T-helper 17 cell (primary cell): Measurements from ENCODE around the gene GLI2. TPM values are rescaled to one million over a fixed set of nuclear protein-coding genes. Genes with fewer than 3 reads are reported as not detected.
A peak's percentile ranks its signal among the peaks of the same experiment; 100 is the strongest.

ENCODE experiments used
- ATAC-seq: fragments of 150-1000 bp; cut with Tn5 transposase; 2 replicates; pipeline ENCODE4 v1.10.0; 2021; ENCODE audit warnings: mild to moderate bottlenecking, moderate library complexity
- DNase-seq, 3 donors: peaks; one replicate each; pipeline versions ENCODE4 v3.0.0 to v3.0.0-alpha.2; 2020 to 2021
- H3K9me3 ChIP-seq: one replicate; pipeline ENCODE4 v1.7.0; 2013; ENCODE audit warnings: low read length, mild to moderate bottlenecking; ENCODE audit not compliant: control insufficient read depth, poor library complexity, severe bottlenecking
- H3K27ac Mint-ChIP-seq: one replicate; pipeline ENCODE4 v1.8.0; 2022; ENCODE audit warnings: mild to moderate bottlenecking, moderate library complexity, mixed read lengths
- H3K27me3 Mint-ChIP-seq: one replicate; pipeline ENCODE4 v1.8.0; 2022; ENCODE audit warnings: mixed read lengths
- H3K36me3 Mint-ChIP-seq: one replicate; pipeline ENCODE4 v1.8.0; 2022; ENCODE audit warnings: low read depth, mixed read lengths
- H3K4me1 Mint-ChIP-seq: one replicate; pipeline ENCODE4 v1.8.0; 2022; ENCODE audit warnings: mild to moderate bottlenecking, mixed read lengths
- H3K4me3 Mint-ChIP-seq: one replicate; pipeline ENCODE4 v1.8.0; 2022; ENCODE audit warnings: mild to moderate bottlenecking, moderate library complexity, mixed read lengths
- total RNA-seq, 4 donors: library from RNA in 2 of 4; stranded (reverse) in 2 of 4; gene quantifications; one replicate each; pipeline ENCODE4 v1.2.3 and lab custom pipeline; 2022 to 2026

The GLI2 gene
- total RNA-seq, 2 donors from 2014 or later, result not detected

DNA sequence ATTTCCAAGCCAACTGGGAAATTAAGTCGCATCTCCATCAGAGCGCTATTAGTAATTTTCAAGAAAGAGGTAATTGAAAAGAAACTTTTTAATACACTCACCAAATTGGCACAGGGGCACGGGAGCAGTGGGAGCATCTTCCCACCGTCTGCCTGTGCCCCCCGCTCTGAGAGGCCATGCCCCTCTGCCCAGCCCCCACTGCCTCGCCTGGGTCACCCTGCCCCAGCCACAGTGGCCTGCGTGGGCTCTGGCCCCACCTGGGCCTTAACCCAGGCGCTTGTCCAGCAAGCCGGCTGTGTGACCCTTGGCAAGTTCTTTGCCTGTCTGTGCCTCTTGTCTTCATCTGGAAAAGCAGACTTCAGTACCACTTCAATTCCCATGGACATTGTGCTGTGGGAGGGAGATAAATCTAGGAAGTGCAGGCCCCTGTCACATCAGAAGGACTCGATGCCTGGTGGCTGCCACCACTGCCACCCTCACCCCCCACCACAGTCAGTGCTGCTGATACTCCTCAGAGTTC, 31.9 kb downstream of the GLI2 start:
- no peak overlapping the region for H3K4me3 Mint-ChIP-seq
- H3K4me1 Mint-ChIP-seq, result peaks cover 3% of the 10 kb centered on the region
- no peaks in the 10 kb centered on the region for H3K9me3 ChIP-seq
- H3K36me3 Mint-ChIP-seq, result no peaks in the 10 kb centered on the region
- DNase-seq (no peak), ATAC-seq (no peak)
- peaks cover 13% of the 10 kb centered on the region for H3K27me3 Mint-ChIP-seq
- H3K27ac Mint-ChIP-seq, result peak overlapping the region; percentile 34

DNA sequence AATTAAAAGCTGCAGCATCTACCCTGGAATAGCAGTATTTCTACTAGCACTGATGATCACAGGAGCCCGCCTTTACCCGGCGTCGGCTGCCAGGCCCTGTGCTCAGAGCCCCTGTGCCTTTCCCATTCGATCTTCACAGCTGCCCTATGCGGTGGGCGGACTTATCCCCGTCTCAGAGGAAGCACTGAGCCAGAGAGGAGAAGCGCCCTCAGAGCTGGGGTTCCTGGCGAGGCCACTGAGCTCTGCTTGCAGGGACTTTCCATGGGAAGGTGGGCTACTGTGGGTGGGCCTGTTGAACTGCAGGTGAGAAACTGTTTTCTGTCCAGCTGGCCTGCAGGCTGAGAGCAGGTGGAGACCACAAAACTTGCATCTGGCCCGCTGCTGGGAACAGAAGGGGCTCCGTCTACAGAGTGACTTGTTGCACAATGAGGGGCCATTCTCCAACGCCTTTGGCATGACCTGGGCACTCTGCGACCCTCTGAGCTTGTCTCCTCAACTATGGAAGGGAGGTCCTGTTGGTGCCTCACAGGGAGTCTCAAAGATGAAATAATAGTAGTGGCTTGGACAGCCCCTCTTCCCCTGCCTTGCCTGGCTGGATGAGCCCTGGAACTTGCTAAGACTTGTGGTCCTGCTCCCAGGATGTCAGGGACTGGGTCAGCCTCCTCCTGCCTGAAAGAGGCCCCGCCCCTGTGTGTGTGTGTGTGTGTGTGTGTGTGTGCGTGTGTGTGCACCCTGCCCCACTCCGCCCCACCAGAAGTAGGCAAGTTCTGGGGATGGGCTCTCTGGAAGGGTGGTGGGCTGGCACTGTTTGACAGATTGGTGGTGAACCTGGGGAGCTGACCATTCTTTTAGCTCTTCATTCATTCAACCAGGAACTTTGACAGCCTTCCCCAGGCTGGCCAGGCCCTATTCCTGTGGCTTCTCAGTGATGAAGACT, 32.7 kb downstream of the GLI2 start:
- peaks cover 8% of the 10 kb centered on the region for H3K27me3 Mint-ChIP-seq
- peak overlapping the region; percentile 34 for H3K27ac Mint-ChIP-seq
- no peak for DNase-seq

DNA sequence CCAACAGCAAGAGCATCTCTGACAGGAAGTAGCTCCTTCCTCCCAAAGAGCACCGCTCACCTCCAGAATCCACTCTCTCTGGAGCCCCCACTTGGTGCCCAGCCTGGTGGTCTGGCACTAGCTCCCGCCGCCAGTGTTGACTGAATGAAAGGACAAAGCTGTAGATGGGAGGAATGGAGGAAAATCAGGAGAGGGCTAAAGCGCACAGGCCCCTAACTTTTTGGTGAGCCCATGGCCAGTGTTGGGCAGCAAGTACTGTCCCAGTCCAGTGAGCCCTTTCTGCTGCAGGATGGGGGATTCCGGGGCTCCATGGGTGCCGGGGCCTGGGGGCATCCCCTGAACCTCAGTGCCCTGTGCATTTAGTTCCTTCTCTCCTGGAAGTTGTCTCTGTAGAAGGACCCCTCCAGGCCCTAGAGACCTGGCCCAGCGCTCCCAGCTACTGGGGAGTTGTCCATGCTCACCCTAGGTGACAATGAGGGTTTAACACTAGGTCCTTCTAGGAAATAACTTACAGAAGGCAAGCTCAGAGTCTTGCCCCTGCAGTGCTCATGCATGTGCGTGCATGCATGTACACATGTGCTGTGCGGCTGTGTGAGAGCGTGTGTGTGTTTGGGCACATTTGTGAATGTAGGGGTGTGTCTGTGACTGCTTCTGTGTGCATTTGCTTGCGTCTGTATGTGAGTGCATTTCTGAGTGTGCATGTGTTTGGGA, 33.6 kb downstream of the GLI2 start:
- no peak for DNase-seq
- peaks cover 2% of the 10 kb centered on the region for H3K4me1 Mint-ChIP-seq
- H3K27me3 Mint-ChIP-seq, result peaks cover 8% of the 10 kb centered on the region
- no peaks in the 10 kb centered on the region for H3K36me3 Mint-ChIP-seq
- ATAC-seq, result no peak
- no peaks in the 10 kb centered on the region for H3K9me3 ChIP-seq
- no peak overlapping the region for H3K4me3 Mint-ChIP-seq
- no peak overlapping the region for H3K27ac Mint-ChIP-seq

More for the DNA sequence above, 32.7 kb downstream of the GLI2 start:
- ATAC-seq, result no peak
- H3K9me3 ChIP-seq, result no peaks in the 10 kb centered on the region
- Mint-ChIP-seq H3K4me3 (no peak overlapping the region), H3K36me3 (no peaks in the 10 kb centered on the region), H3K4me1 (peaks cover 2% of the 10 kb centered on the region)

DNA sequence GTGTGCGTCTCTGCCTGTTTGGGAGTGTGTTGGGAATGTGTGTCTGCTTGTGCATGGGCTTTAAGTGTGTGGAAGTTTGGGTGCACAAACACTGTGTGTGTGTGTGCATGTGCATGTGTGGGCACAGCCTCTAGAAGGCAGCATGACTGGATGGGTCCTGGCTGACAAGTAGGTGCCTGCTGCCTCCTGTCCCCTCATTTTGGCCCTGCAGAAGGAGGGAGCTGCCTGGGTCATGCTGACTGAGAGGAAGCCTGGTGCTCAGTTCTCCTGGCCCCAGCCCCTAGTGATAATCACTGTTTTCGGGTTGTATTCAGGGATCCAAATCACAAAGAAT, 34.1 kb downstream of the GLI2 start:
- ATAC-seq (no peak), DNase-seq (no peak)
- no peaks in the 10 kb centered on the region for H3K9me3 ChIP-seq
- Mint-ChIP-seq H3K4me1 (peaks cover 2% of the 10 kb centered on the region), H3K27me3 (peaks cover 9% of the 10 kb centered on the region), H3K27ac (no peak overlapping the region), H3K4me3 (no peak overlapping the region), H3K36me3 (no peaks in the 10 kb centered on the region)

- DNase-seq, result no peak
- Mint-ChIP-seq H3K4me3 (no peak overlapping the region), H3K4me1 (peaks cover 2% of the 10 kb centered on the region)
Observed at GRCh38 chr2:120770176-120770575, 34.5 kb downstream of the GLI2 start.

DNA sequence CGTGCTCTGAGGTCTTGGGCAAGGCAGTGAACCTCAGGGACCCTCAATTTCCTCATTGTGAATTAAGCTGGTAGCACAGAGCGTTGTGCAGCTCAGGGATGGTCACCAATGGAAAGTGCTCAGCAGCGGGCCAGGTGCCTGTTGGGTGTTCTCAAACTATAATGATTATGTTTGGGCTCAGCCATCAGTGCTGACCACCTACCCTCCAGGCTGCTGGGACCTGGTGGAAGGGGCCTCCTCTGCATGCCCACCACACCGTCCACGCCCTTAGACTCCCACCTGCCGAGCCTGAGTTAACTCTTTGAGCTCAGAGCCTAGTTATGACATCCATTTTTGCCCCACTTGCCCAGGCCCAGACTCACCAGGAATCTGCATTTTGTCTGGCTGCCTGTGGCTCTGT, 35.0 kb downstream of the GLI2 start:
- Mint-ChIP-seq H3K4me3 (no peak overlapping the region), H3K27me3 (peaks cover 17% of the 10 kb centered on the region), H3K4me1 (peaks cover 2% of the 10 kb centered on the region), H3K27ac (no peak overlapping the region), H3K36me3 (no peaks in the 10 kb centered on the region)
- H3K9me3 ChIP-seq, result no peaks in the 10 kb centered on the region
- ATAC-seq (no peak), DNase-seq (no peak)

More at GRCh38 chr2:120770176-120770575, 34.5 kb downstream of the GLI2 start:
- no peak overlapping the region for H3K27ac Mint-ChIP-seq
- no peak for ATAC-seq
- H3K9me3 ChIP-seq, result no peaks in the 10 kb centered on the region
- no peaks in the 10 kb centered on the region for H3K36me3 Mint-ChIP-seq
- peaks cover 12% of the 10 kb centered on the region for H3K27me3 Mint-ChIP-seq

GRCh38 chr2:120771111-120771780, 35.6 kb downstream of the GLI2 start:
- Mint-ChIP-seq H3K4me3 (no peak overlapping the region), H3K4me1 (peaks cover 2% of the 10 kb centered on the region)

DNA sequence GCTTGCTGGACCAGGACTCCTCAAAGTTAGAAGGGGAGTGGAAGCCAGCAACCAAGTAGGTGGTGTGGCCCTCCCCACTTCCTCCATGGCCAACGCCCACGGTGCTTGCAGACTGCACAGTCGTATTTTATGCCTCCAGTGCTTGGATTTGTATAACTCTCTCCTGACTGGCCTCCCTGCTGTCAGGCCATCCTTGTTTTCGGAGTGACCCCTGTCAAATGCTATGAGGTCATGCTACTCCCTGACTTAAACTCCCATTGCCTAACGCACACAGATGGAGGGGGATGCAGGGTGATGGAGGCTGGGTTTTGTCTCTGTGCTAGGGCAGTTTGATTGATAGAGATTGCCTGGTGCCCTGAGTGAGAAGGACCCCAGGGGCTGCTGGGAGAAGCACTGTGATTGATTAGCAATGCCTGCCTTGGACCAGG, 36.1 kb downstream of the GLI2 start:
- Mint-ChIP-seq H3K4me1 (peaks cover 2% of the 10 kb centered on the region), H3K36me3 (no peaks in the 10 kb centered on the region), H3K27ac (no peak overlapping the region), H3K4me3 (no peak overlapping the region), H3K27me3 (peaks cover 19% of the 10 kb centered on the region)
- no peak for ATAC-seq
- DNase-seq, result no peak
- no peaks in the 10 kb centered on the region for H3K9me3 ChIP-seq

More at GRCh38 chr2:120771111-120771780, 35.6 kb downstream of the GLI2 start:
- Mint-ChIP-seq H3K27ac (no peak overlapping the region), H3K27me3 (peaks cover 19% of the 10 kb centered on the region), H3K36me3 (no peaks in the 10 kb centered on the region)
- no peak for DNase-seq
- no peak for ATAC-seq
- H3K9me3 ChIP-seq, result no peaks in the 10 kb centered on the region

GRCh38 chr2:120772261-120772660, 36.6 kb downstream of the GLI2 start:
- ATAC-seq, result no peak
- no peak for DNase-seq
- peaks cover 2% of the 10 kb centered on the region for H3K4me1 Mint-ChIP-seq
- no peak overlapping the region for H3K4me3 Mint-ChIP-seq
- H3K36me3 Mint-ChIP-seq, result no peaks in the 10 kb centered on the region
- no peaks in the 10 kb centered on the region for H3K9me3 ChIP-seq
- H3K27me3 Mint-ChIP-seq, result peaks cover 19% of the 10 kb centered on the region
- H3K27ac Mint-ChIP-seq, result no peak overlapping the region

DNA sequence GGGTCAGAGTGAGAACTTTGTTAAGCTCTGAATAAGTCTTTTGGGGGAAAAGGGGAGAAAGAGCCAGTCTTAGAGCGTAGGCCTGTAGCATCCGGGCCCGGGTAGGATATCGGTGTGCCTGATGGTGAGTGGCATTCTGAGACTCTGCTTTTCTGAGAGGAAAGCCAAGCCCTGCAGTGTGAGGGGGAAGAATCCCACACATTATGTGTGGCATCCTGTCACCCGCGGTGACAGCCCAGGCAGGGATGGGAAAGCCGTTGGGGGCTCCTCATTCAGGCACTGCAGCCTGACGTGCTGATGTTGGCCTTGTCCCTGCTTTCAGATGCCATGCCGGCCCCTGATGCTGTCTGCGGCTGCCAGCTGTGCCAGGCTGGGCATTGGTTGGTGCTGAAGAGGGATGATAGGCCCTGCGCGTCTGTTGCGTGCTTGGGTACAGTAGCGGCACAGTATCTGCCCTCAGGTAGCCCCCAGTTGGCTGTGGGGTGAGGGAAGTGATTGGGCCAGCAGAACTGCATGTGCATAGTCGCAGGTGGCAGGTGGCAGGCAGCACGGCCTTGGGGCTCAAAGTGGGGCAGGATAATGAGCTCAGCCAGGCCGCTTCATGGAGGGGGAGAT, 37.6 kb downstream of the GLI2 start:
- Mint-ChIP-seq H3K4me3 (no peak overlapping the region), H3K36me3 (no peaks in the 10 kb centered on the region), H3K27ac (no peak overlapping the region), H3K4me1 (peaks cover 2% of the 10 kb centered on the region), H3K27me3 (peaks cover 15% of the 10 kb centered on the region)
- H3K9me3 ChIP-seq, result no peaks in the 10 kb centered on the region
- DNase-seq (no peak), ATAC-seq (no peak)

DNA sequence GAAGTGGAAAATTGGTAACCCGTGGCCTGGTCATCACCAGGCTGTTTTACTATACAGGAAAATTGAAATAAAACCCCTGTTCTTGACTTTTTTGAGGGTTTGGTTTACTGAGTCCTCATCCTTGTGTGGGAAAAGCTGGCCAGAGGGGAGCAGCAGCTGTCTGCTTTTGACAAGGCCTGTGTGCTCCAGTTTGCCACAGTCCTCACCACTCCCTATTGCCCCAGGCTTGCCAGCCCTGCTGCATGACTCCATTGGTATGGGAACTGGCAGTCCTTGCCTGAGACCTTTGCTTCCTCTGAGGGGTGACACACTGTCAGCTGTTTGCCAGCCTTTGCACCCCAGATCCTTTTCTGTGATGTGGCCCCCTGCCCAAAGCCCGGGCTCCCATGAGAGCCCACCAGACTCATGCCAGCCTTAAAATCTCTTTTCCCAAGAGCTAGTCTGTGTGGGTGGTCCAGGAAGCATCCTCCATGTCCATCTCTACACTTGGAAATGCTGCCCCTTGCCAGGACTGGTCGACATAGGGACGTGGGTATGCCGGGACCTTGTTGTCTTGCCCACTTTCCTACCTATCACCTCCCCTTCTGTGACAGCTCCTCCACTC, 39.0 kb downstream of the GLI2 start:
- H3K4me3 Mint-ChIP-seq, result no peak overlapping the region
- DNase-seq (no peak), ATAC-seq (no peak)

DNA sequence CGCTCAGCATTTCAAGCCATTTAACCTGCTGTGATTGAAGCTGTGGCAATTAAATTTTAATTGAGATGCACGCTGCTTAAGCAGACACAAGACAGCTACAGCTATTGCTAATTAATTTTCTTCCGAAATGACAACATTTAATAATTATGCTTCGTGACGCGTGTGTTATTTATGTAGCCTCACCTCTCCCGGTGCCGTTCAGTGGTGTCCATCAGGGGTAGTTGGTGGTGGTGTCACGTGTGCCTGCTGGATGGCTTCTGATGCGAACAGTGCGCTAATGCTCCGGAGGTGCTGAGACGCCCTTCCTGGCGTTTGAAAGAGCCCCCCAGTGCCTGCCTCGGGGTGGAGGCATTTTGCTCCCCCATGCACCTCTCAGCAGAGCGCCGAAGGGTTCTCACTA, 39.5 kb downstream of the GLI2 start:
- Mint-ChIP-seq H3K27ac (no peak overlapping the region), H3K36me3 (no peaks in the 10 kb centered on the region), H3K4me1 (peaks cover 2% of the 10 kb centered on the region), H3K4me3 (no peak overlapping the region), H3K27me3 (peaks cover 20% of the 10 kb centered on the region)
- no peak for ATAC-seq
- DNase-seq, result no peak
- no peaks in the 10 kb centered on the region for H3K9me3 ChIP-seq

More for the DNA sequence above, 39.0 kb downstream of the GLI2 start:
- Mint-ChIP-seq H3K36me3 (no peaks in the 10 kb centered on the region), H3K27ac (no peak overlapping the region), H3K27me3 (peaks cover 15% of the 10 kb centered on the region), H3K4me1 (peaks cover 2% of the 10 kb centered on the region)
- no peaks in the 10 kb centered on the region for H3K9me3 ChIP-seq
